Erythroblast (primary cell): ENCODE measurements around the gene TMEM185A.

Experiments used
- GATA1 ChIP-seq: IDR thresholded peaks from 2 replicates; pipeline ENCODE4 v1.6.1; 2011; ENCODE audit warnings: low read depth, mild to moderate bottlenecking, control low read depth, low read length, moderate library complexity
- POLR2A ChIP-seq: IDR thresholded peaks from 2 replicates; pipeline ENCODE4 v1.6.1; 2011; ENCODE audit warnings: mild to moderate bottlenecking, low read length

- no peak for TF ChIP-seq POLR2A
- TF ChIP-seq GATA1, result no peak
Observed at GRCh38 chrX:149681182-149681581, 49.6 kb upstream of the TMEM185A start.
